WTC11 (cell line): Measurements from ENCODE around the gene PTPN1. TPM values are rescaled to one million over a fixed set of nuclear protein-coding genes. Genes with fewer than 3 reads are reported as not detected.

ENCODE experiments used
- ATAC-seq: fragments of 200-7000 bp; cut with Tn5 transposase; 2 replicates; pipeline ENCODE4 v1.10.0; 2021; ENCODE audit warnings: mild to moderate bottlenecking, moderate library complexity
- CTCF ChIA-PET: fragments of 300-600 bp; sonication (Branson Sonifier 250); formaldehyde crosslinking; loops from one replicate; lab custom pipeline; 2021; ENCODE audit warnings: antibody characterized with exemption; lab: Charles Lee
- POLR2A ChIA-PET: fragments of 350-600 bp; sonication (Branson Sonifier 250); formaldehyde crosslinking; loops from one replicate; lab custom pipeline; 2021; ENCODE audit warnings: antibody characterized with exemption; lab: Charles Lee
- DNase-seq: peaks from one replicate; pipeline ENCODE4 v3.0.0; 2021; ENCODE audit warnings: low spot score
- H3K27ac Mint-ChIP-seq: 2 replicates; pipeline ENCODE4 v1.8.0; 2021; ENCODE audit warnings: mixed read lengths
- H3K27me3 Mint-ChIP-seq: 2 replicates; pipeline ENCODE4 v1.8.0; 2021; ENCODE audit warnings: low read depth, mild to moderate bottlenecking, moderate library complexity, mixed read lengths
- H3K36me3 Mint-ChIP-seq: 2 replicates; pipeline ENCODE4 v1.8.0; 2021; ENCODE audit warnings: mixed read lengths
- H3K4me1 Mint-ChIP-seq: 2 replicates; pipeline ENCODE4 v1.8.0; 2022; ENCODE audit warnings: mixed read lengths
- H3K4me3 Mint-ChIP-seq: 2 replicates; pipeline ENCODE4 v1.8.0; 2021; ENCODE audit warnings: mild to moderate bottlenecking, moderate library complexity, mixed read lengths
- H3K9me3 Mint-ChIP-seq: 2 replicates; pipeline ENCODE4 v1.8.0; 2021; ENCODE audit warnings: mixed read lengths
- E2F1 ChIP-seq: sonication (generic); formaldehyde crosslinking; IDR thresholded peaks from 2 replicates; pipeline ENCODE4 v1.8.0; 2022; ENCODE audit warnings: mild to moderate bottlenecking, missing genetic modification reagents
- E2F4 ChIP-seq: sonication (generic); formaldehyde crosslinking; IDR thresholded peaks from 2 replicates; pipeline ENCODE4 v1.8.1; 2022; ENCODE audit warnings: low read depth, mild to moderate bottlenecking, moderate library complexity, missing genetic modification reagents, borderline replicate concordance
- E2F5 ChIP-seq: sonication (generic); formaldehyde crosslinking; IDR thresholded peaks from 2 replicates; pipeline ENCODE4 v1.8.1; 2022; ENCODE audit warnings: mild to moderate bottlenecking, moderate library complexity, missing genetic modification reagents
- ERG ChIP-seq: fragments of 250-450 bp; sonication (Bioruptor Pico); IDR thresholded peaks from 2 replicates; pipeline ENCODE4 v1.8.0; 2021; ENCODE audit warnings: mild to moderate bottlenecking
- FOXJ3 ChIP-seq: sonication (generic); formaldehyde crosslinking; IDR thresholded peaks from 2 replicates; pipeline ENCODE4 v1.9.0; 2021; ENCODE audit warnings: missing genetic modification reagents, mild to moderate bottlenecking, borderline replicate concordance
- GTF2I ChIP-seq: fragments of 250-450 bp; sonication (Bioruptor Pico); conservative IDR thresholded peaks from 2 replicates; pipeline ENCODE4 v1.4.0; 2021; ENCODE audit warnings: mild to moderate bottlenecking
- IRF1 ChIP-seq: sonication (generic); formaldehyde crosslinking; IDR thresholded peaks from 2 replicates; pipeline ENCODE4 v1.8.0; 2023; ENCODE audit warnings: missing genetic modification reagents
- NFATC4 ChIP-seq: fragments of 250-450 bp; sonication (Bioruptor Pico); IDR thresholded peaks from 2 replicates; pipeline ENCODE4 v1.9.0; 2021; ENCODE audit warnings: mild to moderate bottlenecking
- NR1H2 ChIP-seq: sonication (generic); formaldehyde crosslinking; IDR thresholded peaks from 2 replicates; pipeline ENCODE4 v1.9.0; 2021; ENCODE audit warnings: mild to moderate bottlenecking, moderate library complexity, missing genetic modification reagents
- RELA ChIP-seq: sonication (generic); formaldehyde crosslinking; IDR thresholded peaks from 2 replicates; pipeline ENCODE4 v1.8.1; 2022; ENCODE audit warnings: missing genetic modification reagents, mild to moderate bottlenecking, borderline replicate concordance
- ZNF121 ChIP-seq: sonication (generic); formaldehyde crosslinking; IDR thresholded peaks from 2 replicates; pipeline ENCODE4 v1.8.0; 2023; ENCODE audit warnings: missing genetic modification reagents
- ZNF138 ChIP-seq: sonication (generic); formaldehyde crosslinking; conservative IDR thresholded peaks from 2 replicates; pipeline ENCODE4 v1.8.1; 2022; ENCODE audit warnings: mild to moderate bottlenecking, moderate library complexity, missing genetic modification reagents
- ZNF425 ChIP-seq: fragments of 250-450 bp; sonication (Bioruptor Pico); conservative IDR thresholded peaks from 2 replicates; pipeline ENCODE4 v1.9.0; 2021; ENCODE audit warnings: mild to moderate bottlenecking
- total RNA-seq: library from RNA; stranded (reverse); gene quantifications from 3 replicates; pipeline ENCODE4 v1.2.3, GENCODE V29; 2021

The PTPN1 gene
- total RNA-seq, 1 experiment from 2014 or later: 29.4 TPM

- Mint-ChIP-seq H3K4me3 (no peak overlapping the region), H3K27ac (no peak overlapping the region), H3K27me3 (no peaks in the 10 kb centered on the region), H3K36me3 (peaks cover 2% of the 10 kb centered on the region; the same call in 1 of the 2 replicates), H3K9me3 (no peaks in the 10 kb centered on the region), H3K4me1 (no peaks in the 10 kb centered on the region)
- DNase-seq: no peak
- no peak for ATAC-seq
- ChIA-PET CTCF (interaction anchor here (0.7 to 0.9 kb wide), 2 partner anchors 12 to 19 kb away, joined by 3 read pairs; no protein-coding TSS in a partner anchor), POLR2A (no interaction called here)
- TF ChIP-seq E2F4 (no peak), FOXJ3 (CRISPR knock-in tag) (no peak), NR1H2 (no peak), E2F1 (CRISPR knock-in tag) (no peak), GTF2I (CRISPR knock-in tag) (no peak)
These were observed 47.5 kb downstream of the PTPN1 start for GRCh38 chr20:50557549-50558134.

- ChIA-PET CTCF (interaction anchor here (0.7 to 1.0 kb wide), 4 partner anchors 12 to 77 kb away, joined by 3 to 4 read pairs (median 3); no protein-coding TSS in a partner anchor), POLR2A (no interaction called here)
- Mint-ChIP-seq H3K27ac (0 out of 2 replicates have a peak overlapping the region, but pooled peaks have one; percentile 63), H3K9me3 (no peaks in the 10 kb centered on the region), H3K27me3 (no peaks in the 10 kb centered on the region), H3K4me3 (no peak overlapping the region), H3K36me3 (peaks cover 4% of the 10 kb centered on the region; the same call in 1 of the 2 replicates), H3K4me1 (no peaks in the 10 kb centered on the region)
- DNase-seq: no peak
- TF ChIP-seq RELA: no peak
- TF ChIP-seq ZNF138: no peak
- TF ChIP-seq FOXJ3 (CRISPR knock-in tag): no peak
- no peak for TF ChIP-seq ERG (CRISPR knock-in tag)
- no peak for TF ChIP-seq E2F5
- ATAC-seq: no peak
These were observed 48.3 kb downstream of the PTPN1 start for GRCh38 chr20:50558483-50558925.

GRCh38 chr20:50559149-50559548 is 49.0 kb downstream of the PTPN1 start:
- Mint-ChIP-seq H3K4me3 (no peak overlapping the region), H3K27ac (no peak overlapping the region)
- CTCF ChIA-PET: interaction anchor here (0.7 to 1.2 kb wide), 4 partner anchors 16 to 380 kb away, joined by 3 to 8 read pairs (median 4); no protein-coding TSS in a partner anchor

More at GRCh38 chr20:50559149-50559548, 49.0 kb downstream of the PTPN1 start:
- DNase-seq: no peak
- Mint-ChIP-seq H3K4me1 (no peaks in the 10 kb centered on the region), H3K27me3 (no peaks in the 10 kb centered on the region), H3K9me3 (no peaks in the 10 kb centered on the region), H3K36me3 (peaks cover 4% of the 10 kb centered on the region; the same call in 1 of the 2 replicates)
- no peak for ATAC-seq
- POLR2A ChIA-PET: no interaction called here
- no peak for TF ChIP-seq NFATC4 (CRISPR knock-in tag)
- no peak for TF ChIP-seq IRF1 (CRISPR knock-in tag)
- no peak for TF ChIP-seq ZNF121
- no peak for TF ChIP-seq ZNF425 (CRISPR knock-in tag)
